Right atrium auricular region (tissue), 2 donors: ENCODE measurements around the gene NME3. TPM values are rescaled to one million over a fixed set of nuclear protein-coding genes. Genes with fewer than 3 reads are reported as not detected.

Experiments
- DNase-seq: peaks from one replicate; pipeline ENCODE4 v3.0.0-alpha.2; 2019; ENCODE audit warnings: low spot score
- H3K27ac ChIP-seq, 2 donors: fragments of 200-600 bp; sonication (generic); 1 replicate in 1 of 2; 2 replicates in 1 of 2; pipeline ENCODE4 v1.5.1; 2016 to 2019
- H3K27me3 ChIP-seq, 2 donors: fragments of 200-600 bp; sonication (generic); one replicate each; pipeline versions ENCODE4 v1.5.1 to v1.6.0; 2017 to 2019
- H3K36me3 ChIP-seq: fragments of 200-600 bp; sonication (generic); one replicate; pipeline ENCODE4 v1.5.1; 2016
- H3K4me1 ChIP-seq, 2 donors: fragments of 200-600 bp; sonication (generic); one replicate each; pipeline versions ENCODE4 v1.5.1 to v1.6.0; 2017 to 2019
- H3K4me3 ChIP-seq, 2 donors: fragments of 200-600 bp; sonication (generic); 1 replicate in 1 of 2; 2 replicates in 1 of 2; pipeline ENCODE4 v1.5.1; 2017 to 2019; ENCODE audit warnings: mild to moderate bottlenecking in 1 of 2, moderate library complexity in 1 of 2
- H3K9me3 ChIP-seq, 2 donors: fragments of 200-600 bp; sonication (generic); one replicate each; pipeline ENCODE4 v1.5.1; 2019
- total RNA-seq, 2 donors: library from RNA; depleted of rRNA; stranded (reverse); fragments of >200 nt; gene quantifications; one replicate each; pipeline ENCODE4 v1.1.0, GENCODE V29; 2016
- TF ChIP-seq, protein P1 (sequence below), 2 donors: fragments of 200-600 bp; sonication (generic); IDR thresholded peaks; one replicate each; pipeline ENCODE4 v1.5.1; 2019; ENCODE audit warnings: antibody characterized with exemption in 2 of 2

NME3 gene
- total RNA-seq, 2 donors from 2014 or later: 51.3 to 56.2 TPM

GRCh38 chr16:1744338-1744840 lies 27.0 kb downstream of the NME3 start:
- H3K4me3 ChIP-seq: no peak overlapping the region
- H3K27me3 ChIP-seq: no peaks in the 10 kb centered on the region
- H3K36me3 ChIP-seq: peaks cover 52% of the 10 kb centered on the region
- TF ChIP-seq, protein P1, sequence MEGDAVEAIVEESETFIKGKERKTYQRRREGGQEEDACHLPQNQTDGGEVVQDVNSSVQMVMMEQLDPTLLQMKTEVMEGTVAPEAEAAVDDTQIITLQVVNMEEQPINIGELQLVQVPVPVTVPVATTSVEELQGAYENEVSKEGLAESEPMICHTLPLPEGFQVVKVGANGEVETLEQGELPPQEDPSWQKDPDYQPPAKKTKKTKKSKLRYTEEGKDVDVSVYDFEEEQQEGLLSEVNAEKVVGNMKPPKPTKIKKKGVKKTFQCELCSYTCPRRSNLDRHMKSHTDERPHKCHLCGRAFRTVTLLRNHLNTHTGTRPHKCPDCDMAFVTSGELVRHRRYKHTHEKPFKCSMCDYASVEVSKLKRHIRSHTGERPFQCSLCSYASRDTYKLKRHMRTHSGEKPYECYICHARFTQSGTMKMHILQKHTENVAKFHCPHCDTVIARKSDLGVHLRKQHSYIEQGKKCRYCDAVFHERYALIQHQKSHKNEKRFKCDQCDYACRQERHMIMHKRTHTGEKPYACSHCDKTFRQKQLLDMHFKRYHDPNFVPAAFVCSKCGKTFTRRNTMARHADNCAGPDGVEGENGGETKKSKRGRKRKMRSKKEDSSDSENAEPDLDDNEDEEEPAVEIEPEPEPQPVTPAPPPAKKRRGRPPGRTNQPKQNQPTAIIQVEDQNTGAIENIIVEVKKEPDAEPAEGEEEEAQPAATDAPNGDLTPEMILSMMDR (IDR thresholded peaks at IDR 0.05): no peak
- H3K27ac ChIP-seq: no peak overlapping the region
- DNase-seq: no peak
- no peaks in the 10 kb centered on the region for H3K9me3 ChIP-seq
- peaks cover 0 to 4% of the 10 kb centered on the region in 2 donors for H3K4me1 ChIP-seq

- no peak for DNase-seq
- no peaks in the 10 kb centered on the region for H3K9me3 ChIP-seq
- no peak overlapping the region for H3K27ac ChIP-seq
- peaks cover 0 to 4% of the 10 kb centered on the region in 2 donors for H3K4me1 ChIP-seq
- H3K27me3 ChIP-seq: no peaks in the 10 kb centered on the region
- TF ChIP-seq, protein P1 (IDR thresholded peaks at IDR 0.05): no peak
- H3K36me3 ChIP-seq: peaks cover 44% of the 10 kb centered on the region
- no peak overlapping the region for H3K4me3 ChIP-seq
Observed at GRCh38 chr16:1743376-1744337, 27.7 kb downstream of the NME3 start.

- no peaks in the 10 kb centered on the region for H3K9me3 ChIP-seq
- peaks cover 36% of the 10 kb centered on the region for H3K36me3 ChIP-seq
- no peak overlapping the region for H3K27ac ChIP-seq
- no peak overlapping the region for H3K4me3 ChIP-seq
- TF ChIP-seq, protein P1 (IDR thresholded peaks at IDR 0.05): no peak
- H3K4me1 ChIP-seq: peaks cover 0 to 4% of the 10 kb centered on the region in 2 donors
- H3K27me3 ChIP-seq: no peaks in the 10 kb centered on the region
- no peak for DNase-seq
Observed at GRCh38 chr16:1741553-1742165, 29.7 kb downstream of the NME3 start.

DNA sequence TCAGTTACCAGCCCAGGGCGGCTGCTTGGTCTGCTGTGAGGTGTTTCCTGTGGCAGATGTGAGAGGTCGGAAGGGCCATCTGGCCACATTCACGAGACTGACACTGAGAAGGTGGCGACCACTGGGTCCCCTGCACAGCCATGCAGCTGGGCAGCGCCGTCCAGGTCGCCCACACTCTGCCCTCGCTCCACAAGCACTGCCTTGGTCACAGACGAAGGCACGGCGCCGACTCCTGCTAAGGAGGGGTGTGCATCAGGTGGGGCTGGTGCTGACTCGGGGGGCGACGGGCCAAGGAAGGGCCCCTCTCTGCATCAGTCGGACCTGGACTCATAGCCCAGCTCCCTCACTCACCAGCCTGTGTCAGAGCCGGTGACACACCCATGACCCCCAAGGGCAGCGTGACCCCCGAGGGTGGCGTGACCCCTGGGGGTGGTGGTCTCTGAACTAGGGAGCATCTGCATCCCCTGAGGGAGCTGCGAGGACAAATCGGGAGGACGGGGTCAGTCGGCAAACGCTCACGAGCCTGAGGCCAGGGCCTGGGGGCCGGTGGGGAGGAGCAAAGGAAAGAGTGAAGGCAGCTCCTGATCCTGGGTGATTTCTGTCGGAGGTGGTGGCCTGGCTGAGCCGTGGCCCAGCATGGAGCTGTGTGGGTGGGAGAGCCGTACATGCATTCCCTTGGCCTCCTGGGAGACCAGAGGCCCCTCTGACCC lies 30.4 kb downstream of the NME3 start:
- TF ChIP-seq, protein P1 (IDR thresholded peaks at IDR 0.05): no peak
- H3K36me3 ChIP-seq: peaks cover 35% of the 10 kb centered on the region
- no peaks in the 10 kb centered on the region for H3K27me3 ChIP-seq
- H3K9me3 ChIP-seq: no peaks in the 10 kb centered on the region
- DNase-seq: no peak
- H3K27ac ChIP-seq: no peak overlapping the region
- H3K4me1 ChIP-seq: peaks cover 0 to 4% of the 10 kb centered on the region in 2 donors
- no peak overlapping the region for H3K4me3 ChIP-seq

DNA sequence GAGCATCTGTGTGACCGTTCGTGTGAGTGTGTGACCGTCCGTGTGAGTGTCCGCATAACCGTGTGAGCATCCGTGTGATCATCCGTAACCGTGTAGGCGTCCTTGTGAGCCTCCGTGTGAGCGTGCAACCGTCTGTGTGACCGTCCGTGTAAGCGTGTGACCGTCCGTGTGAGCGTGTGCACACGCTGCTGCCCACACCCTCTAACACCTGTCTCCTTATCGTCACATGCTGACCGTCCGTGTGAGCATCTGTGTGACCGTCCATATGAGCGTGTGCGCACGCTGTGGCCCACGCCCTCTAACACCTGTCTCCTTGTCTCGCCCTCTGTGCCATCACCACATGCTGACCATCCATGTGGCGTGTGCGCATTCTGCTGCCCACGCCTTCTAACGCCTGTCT lies 31.1 kb downstream of the NME3 start:
- Histone ChIP-seq H3K4me1 (peaks cover 0 to 4% of the 10 kb centered on the region in 2 donors), H3K27ac (no peak overlapping the region), H3K4me3 (no peak overlapping the region), H3K9me3 (no peaks in the 10 kb centered on the region), H3K36me3 (peaks cover 28% of the 10 kb centered on the region), H3K27me3 (no peaks in the 10 kb centered on the region)
- DNase-seq: no peak
- TF ChIP-seq, protein P1 (IDR thresholded peaks at IDR 0.05): no peak
